Measurements from ENCODE around the gene KIAA1217.

GRCh38 chr10:24430591-24430990 is 221.7 kb downstream of the KIAA1217 start:
- TF ChIP-seq ZBTB10 (tag by site-specific recombination; IDR thresholded peaks at IDR 0.05) (no peak), CTCF (tag by site-specific recombination; IDR thresholded peaks at IDR 0.05) (no peak), ZFP37 (tag by site-specific recombination; IDR thresholded peaks at IDR 0.05) (no peak), REPIN1 (tag by site-specific recombination; IDR thresholded peaks at IDR 0.05; ENCODE audit: low read depth) (no peak), ZNF184 (tag by site-specific recombination; IDR thresholded peaks at IDR 0.05) (no peak), ZNF274 (IDR thresholded peaks at IDR 0.05; ENCODE audit: low read length) (no peak), ZNF274 (tag by site-specific recombination; IDR thresholded peaks at IDR 0.05; ENCODE audit: borderline replicate concordance) (no peak), ZNF404 (tag by site-specific recombination; IDR thresholded peaks at IDR 0.05) (no peak), ZBTB17 (tag by site-specific recombination; IDR thresholded peaks at IDR 0.05) (no peak), GLIS2 (tag by site-specific recombination; IDR thresholded peaks at IDR 0.05) (no peak), ZNF776 (tag by site-specific recombination; IDR thresholded peaks at IDR 0.05; ENCODE audit: borderline replicate concordance) (no peak), ZNF629 (tag by site-specific recombination; IDR thresholded peaks at IDR 0.05) (no peak)
